GM23338 (cell line): Measurements from ENCODE around the gene CASTOR1. TPM values are rescaled to one million over a fixed set of nuclear protein-coding genes. Genes with fewer than 3 reads are reported as not detected.
A peak's percentile ranks its signal among the peaks of the same experiment; 100 is the strongest.

Experiments used
- ATAC-seq: fragments of 200-7000 bp; cut with Tn5 transposase; 3 replicates; pipeline ENCODE4 v1.9.1; 2020
- DNase-seq: peaks from one replicate; pipeline ENCODE4 v3.0.0-alpha.2; 2015; ENCODE audit warnings: low spot score
- H2AFZ ChIP-seq: fragments of 200-600 bp; sonication (generic); 2 replicates; pipeline ENCODE4 v1.8.0; 2016; ENCODE audit warnings: antibody characterized with exemption, mild to moderate bottlenecking, moderate library complexity
- H3F3A ChIP-seq: fragments of 200-600 bp; sonication (generic); replicated peaks from 2 replicates; pipeline ENCODE4 v1.8.0; 2017; ENCODE audit warnings: antibody characterized with exemption, mixed run types, low read depth
- H3K27ac ChIP-seq: fragments of 200-600 bp; sonication (generic); 2 replicates; pipeline ENCODE4 v1.6.1; 2016; ENCODE audit warnings: low read depth
- H3K27me3 ChIP-seq: fragments of 200-600 bp; sonication (generic); 2 replicates; pipeline ENCODE4 v1.8.0; 2016; ENCODE audit warnings: mild to moderate bottlenecking, mixed run types, moderate library complexity; ENCODE audit not compliant: insufficient read depth
- H3K36me3 ChIP-seq: fragments of 200-600 bp; sonication (generic); 2 replicates; pipeline ENCODE4 v1.8.0; 2016; ENCODE audit warnings: mild to moderate bottlenecking; ENCODE audit not compliant: insufficient read depth
- H3K4me1 ChIP-seq: fragments of 200-600 bp; sonication (generic); 2 replicates; pipeline ENCODE4 v1.8.0; 2016; ENCODE audit warnings: mild to moderate bottlenecking, moderate library complexity; ENCODE audit not compliant: insufficient read depth
- H3K4me2 ChIP-seq: fragments of 200-600 bp; sonication (generic); 2 replicates; pipeline ENCODE4 v1.7.1; 2017; ENCODE audit warnings: mixed run types
- H3K4me3 ChIP-seq: fragments of 200-600 bp; sonication (generic); 2 replicates; pipeline ENCODE4 v1.6.1; 2016; ENCODE audit warnings: mixed run types
- H3K79me2 ChIP-seq: fragments of 200-600 bp; sonication (generic); replicated peaks from 2 replicates; pipeline ENCODE4 v1.8.0; 2017; ENCODE audit warnings: mild to moderate bottlenecking; ENCODE audit not compliant: insufficient read depth
- H3K9me2 ChIP-seq: fragments of 200-600 bp; sonication (generic); 2 replicates; pipeline ENCODE4 v1.8.0; 2017; ENCODE audit not compliant: insufficient read depth
- H4K20me1 ChIP-seq: fragments of 200-600 bp; sonication (generic); replicated peaks from 2 replicates; pipeline ENCODE4 v1.8.0; 2017; ENCODE audit warnings: mild to moderate bottlenecking; ENCODE audit not compliant: insufficient read depth
- H3K27ac Mint-ChIP-seq: 2 replicates; pipeline ENCODE4 v1.8.0; 2020; ENCODE audit warnings: inconsistent platforms, mild to moderate bottlenecking, moderate library complexity, mixed read lengths
- H3K27me3 Mint-ChIP-seq: 3 replicates; pipeline ENCODE4 v1.8.0; 2022; ENCODE audit warnings: low read depth, mild to moderate bottlenecking, moderate library complexity, mixed read lengths, inconsistent platforms; ENCODE audit not compliant: insufficient read depth, poor library complexity
- H3K36me3 Mint-ChIP-seq: 3 replicates; pipeline ENCODE4 v1.8.0; 2021; ENCODE audit warnings: low read depth, mild to moderate bottlenecking, inconsistent platforms, moderate library complexity, mixed read lengths
- H3K4me1 Mint-ChIP-seq: 3 replicates; pipeline ENCODE4 v1.8.0; 2020; ENCODE audit warnings: mild to moderate bottlenecking, inconsistent platforms, mixed read lengths
- H3K4me3 Mint-ChIP-seq: 3 replicates; pipeline ENCODE4 v1.8.0; 2021; ENCODE audit warnings: moderate library complexity, mild to moderate bottlenecking, inconsistent platforms, mixed read lengths
- H3K9me3 Mint-ChIP-seq: 3 replicates; pipeline ENCODE4 v1.8.0; 2020; ENCODE audit warnings: moderate library complexity, mild to moderate bottlenecking, inconsistent platforms, mixed read lengths
- CREB1 ChIP-seq: fragments of 250-450 bp; sonication (Bioruptor Pico); IDR thresholded peaks from 2 replicates; pipeline ENCODE4 v1.5.0; 2020; ENCODE audit warnings: low read depth, mild to moderate bottlenecking, moderate library complexity
- CTCF ChIP-seq, 2 experiments: fragments of 200-600 bp in 1 of 2; sonication (generic) in 1 of 2; conservative IDR thresholded peaks; 2 replicates each; pipeline versions ENCODE4 v1.5.1 to v1.6.1; 2016 to 2017; ENCODE audit warnings: antibody characterized with exemption in 2 of 2, low read depth in 2 of 2, mild to moderate bottlenecking in 2 of 2, moderate library complexity in 1 of 2
- ETS1 ChIP-seq: IDR thresholded peaks from 2 replicates; pipeline ENCODE4 v1.6.1; 2016; ENCODE audit warnings: antibody characterized with exemption
- EZH2 ChIP-seq: fragments of 200-600 bp; sonication (generic); IDR thresholded peaks from one replicate; pipeline ENCODE4 v1.8.0; 2017; ENCODE audit warnings: antibody characterized with exemption, mild to moderate bottlenecking, low read depth; ENCODE audit not compliant: unreplicated experiment
- EZH2phosphoT487 ChIP-seq: fragments of 200-600 bp; sonication (generic); IDR thresholded peaks from one replicate; pipeline ENCODE4 v1.8.1; 2018; ENCODE audit warnings: antibody characterized with exemption; ENCODE audit not compliant: unreplicated experiment
- JUNB ChIP-seq: IDR thresholded peaks from one replicate; pipeline ENCODE4 v1.6.1; 2016; ENCODE audit warnings: antibody characterized with exemption; ENCODE audit not compliant: unreplicated experiment
- NANOG ChIP-seq: IDR thresholded peaks from 2 replicates; pipeline ENCODE4 v1.6.1; 2016; ENCODE audit warnings: antibody characterized with exemption, borderline replicate concordance
- POLR2AphosphoS5 ChIP-seq: IDR thresholded peaks from 2 replicates; pipeline ENCODE4 v1.6.1; 2016; ENCODE audit warnings: antibody characterized with exemption, low read depth
- REST ChIP-seq: IDR thresholded peaks from one replicate; pipeline ENCODE4 v1.6.1; 2018; ENCODE audit warnings: antibody characterized with exemption; ENCODE audit not compliant: unreplicated experiment
- STAT1 ChIP-seq: IDR thresholded peaks from one replicate; pipeline ENCODE4 v1.6.1; 2016; ENCODE audit warnings: antibody characterized with exemption; ENCODE audit not compliant: unreplicated experiment
- ZNF114 ChIP-seq: fragments of 250-450 bp; sonication (Bioruptor Pico); IDR thresholded peaks from 2 replicates; pipeline ENCODE4 v1.5.0; 2020; ENCODE audit warnings: mild to moderate bottlenecking, moderate library complexity
- ZNF331 ChIP-seq: fragments of 250-450 bp; sonication (Bioruptor Pico); IDR thresholded peaks from 2 replicates; pipeline ENCODE4 v1.5.0; 2020; ENCODE audit warnings: low read depth, mild to moderate bottlenecking, moderate library complexity
- ZNF462 ChIP-seq: fragments of 250-450 bp; sonication (Bioruptor Pico); IDR thresholded peaks from 2 replicates; pipeline ENCODE4 v1.5.0; 2020; ENCODE audit warnings: mild to moderate bottlenecking, moderate library complexity
- polyA plus RNA-seq: library from polyadenylated mRNA; unstranded; fragments of >200 nt; fragmentation: Nextera tagmentation; extraction: Ambion mirVana; gene quantifications from 2 replicates; pipeline ENCODE4 v1.2.1, GENCODE V29; 2016
- total RNA-seq: library from RNA; depleted of rRNA; stranded (reverse); fragments of >200 nt; shearing (Covaris generic); gene quantifications from 2 replicates; pipeline ENCODE4 v1.2.3, GENCODE V29; 2014

CASTOR1 gene
- total and polyA plus RNA-seq, 2 experiments from 2014 or later: 11.3 to 23.2 TPM

- Histone ChIP-seq H3K36me3 (no peaks in the 10 kb centered on the region), H3K79me2 (no peaks in the 10 kb centered on the region), H3K27me3 (no peaks in the 10 kb centered on the region), H3K4me2 (no peak overlapping the region), H4K20me1 (no peaks in the 10 kb centered on the region), H3K4me3 (no peak overlapping the region), H3F3A (no peaks in the 10 kb centered on the region), H3K9me2 (no peaks in the 10 kb centered on the region), H3K27ac (no peak overlapping the region), H2AFZ (peak overlapping the region; percentile 59; the same call in 1 of the 2 replicates), H3K4me1 (peaks cover 28% of the 10 kb centered on the region)
- TF ChIP-seq REST (no peak), ZNF331 (no peak), CREB1 (CRISPR knock-in tag) (no peak), NANOG (no peak), JUNB (no peak), EZH2phosphoT487 (no peak), ZNF462 (CRISPR knock-in tag) (no peak), ETS1 (no peak), POLR2AphosphoS5 (no peak), EZH2 (no peak), ZNF114 (CRISPR knock-in tag) (no peak), CTCF (conservative IDR thresholded peaks at IDR 0.05; ENCODE audit: low read depth in 2 of 2) (no peak), STAT1 (no peak)
- Mint-ChIP-seq H3K9me3 (no peaks in the 10 kb centered on the region; the same call in 2 of the 3 replicates), H3K4me1 (peaks cover 42% of the 10 kb centered on the region), H3K27me3 (peaks cover 10% of the 10 kb centered on the region), H3K36me3 (peaks cover 6% of the 10 kb centered on the region; the same call in 1 of the 3 replicates), H3K4me3 (no peak overlapping the region), H3K27ac (no peak overlapping the region)
- ATAC-seq (no peak), DNase-seq (no peak)
Measured at GRCh38 chr22:30238136-30238535, 51.2 kb downstream of the CASTOR1 start.
